ENCODE measurements around the gene RASSF3. TPM values are rescaled to one million over a fixed set of nuclear protein-coding genes. Genes with fewer than 3 reads are reported as not detected.
A peak's percentile ranks its signal among the peaks of the same experiment; 100 is the strongest.

The RASSF3 gene
- total and polyA plus RNA-seq, 7 donors = 34.7 to 348 (median 143) TPM

GRCh38 chr12:64671681-64672080 is 61.4 kb downstream of the RASSF3 start:
- no peaks in the 10 kb centered on the region for H3K36me3 ChIP-seq
- TF ChIP-seq CTCF (IDR thresholded peaks at IDR 0.05) (peak in 1 of 4 experiments; percentile 16), POLR2A (IDR thresholded peaks at IDR 0.05) (no peak)
- H3K27ac ChIP-seq = peak overlapping the region; percentile 79 to 92 (median 80)
- DNase-seq = no peak
- peaks cover 0 to 97% (median 94%) of the 10 kb centered on the region in 4 donors for H3K4me1 ChIP-seq
- no peaks in the 10 kb centered on the region for H3K27me3 ChIP-seq
- intact Hi-C loops (cut with DNase I) = no loop called here
- H3K9me3 ChIP-seq = no peaks in the 10 kb centered on the region
- WGBS, 2 donors = 37 to 58% methylated on average over 4 of the region's 4 CpGs
- no peak overlapping the region for H3K4me3 ChIP-seq

GRCh38 chr12:64672925-64673409 is 62.7 kb downstream of the RASSF3 start:
- H3K36me3 ChIP-seq = no peaks in the 10 kb centered on the region
- intact Hi-C loops (cut with DNase I) = no loop called here
- TF ChIP-seq POLR2AphosphoS5 (IDR thresholded peaks at IDR 0.05) (peak in 1 of 4 donors; percentile 21), EP300 (IDR thresholded peaks at IDR 0.05) (no peak)
- WGBS, 2 donors = 4 to 16% methylated on average over 8 of the region's 8 CpGs
- H3K27ac ChIP-seq = peak overlapping the region; percentile 79 to 92 (median 80)
- H3K27me3 ChIP-seq = no peaks in the 10 kb centered on the region
- no peak overlapping the region for H3K4me3 ChIP-seq
- DNase-seq = peak; percentile 73
- H3K9me3 ChIP-seq = no peaks in the 10 kb centered on the region
- H3K4me1 ChIP-seq = peaks cover 0 to 97% (median 92%) of the 10 kb centered on the region in 4 donors

- Histone ChIP-seq H3K27ac (peak overlapping the region; percentile 79 to 92 (median 80)), H3K4me3 (no peak overlapping the region), H3K36me3 (no peaks in the 10 kb centered on the region), H3K27me3 (no peaks in the 10 kb centered on the region), H3K4me1 (peaks cover 0 to 99% (median 92%) of the 10 kb centered on the region in 4 donors), H3K9me3 (no peaks in the 10 kb centered on the region)
- no peak for DNase-seq
- WGBS, 2 donors = 83 to 84% methylated on average over 9 of the region's 9 CpGs
- intact Hi-C loops (cut with DNase I) = no loop called here
- TF ChIP-seq POLR2A (IDR thresholded peaks at IDR 0.05) = no peak
- TF ChIP-seq EP300 (IDR thresholded peaks at IDR 0.05) = peak; percentile 6 to 63 (median 58)
- TF ChIP-seq POLR2AphosphoS5 (IDR thresholded peaks at IDR 0.05) = peak; percentile 23 to 56 (median 54)
- no peak for TF ChIP-seq CTCF (IDR thresholded peaks at IDR 0.05)
Measured at GRCh38 chr12:64673490-64674169, 63.3 kb downstream of the RASSF3 start.

- Histone ChIP-seq H3K27me3 (no peaks in the 10 kb centered on the region), H3K4me1 (peaks cover 0 to 100% (median 93%) of the 10 kb centered on the region in 4 donors), H3K4me3 (no peak overlapping the region), H3K36me3 (no peaks in the 10 kb centered on the region), H3K27ac (peak overlapping the region; percentile 79 to 92 (median 80)), H3K9me3 (no peaks in the 10 kb centered on the region)
- intact Hi-C loops (cut with DNase I) = no loop called here
- TF ChIP-seq CTCF (IDR thresholded peaks at IDR 0.05) (no peak), POLR2A (IDR thresholded peaks at IDR 0.05) (no peak), EP300 (IDR thresholded peaks at IDR 0.05) (no peak), POLR2AphosphoS5 (IDR thresholded peaks at IDR 0.05) (no peak)
- no peak for DNase-seq
- 69 to 88% methylated on average over 10 of the region's 10 CpGs for WGBS, 2 donors
Measured at GRCh38 chr12:64674367-64674922, 64.2 kb downstream of the RASSF3 start.

GRCh38 chr12:64675795-64676194 is 65.5 kb downstream of the RASSF3 start:
- H3K9me3 ChIP-seq = no peaks in the 10 kb centered on the region
- WGBS, 2 donors = 13 to 47% methylated on average over 3 of the region's 3 CpGs
- H3K27ac ChIP-seq = peak overlapping the region; percentile 79 to 92 (median 80)
- intact Hi-C loops (cut with DNase I) = no loop called here
- H3K4me3 ChIP-seq = no peak overlapping the region
- H3K27me3 ChIP-seq = no peaks in the 10 kb centered on the region
- TF ChIP-seq POLR2A (IDR thresholded peaks at IDR 0.05) (no peak), POLR2AphosphoS5 (IDR thresholded peaks at IDR 0.05) (peak in 3 of 4 donors; percentile 34 to 61 (median 60)), EP300 (IDR thresholded peaks at IDR 0.05) (peak in 2 of 4 donors; percentile 16 to 33), CTCF (IDR thresholded peaks at IDR 0.05) (no peak)
- H3K4me1 ChIP-seq = peaks cover 0 to 100% (median 92%) of the 10 kb centered on the region in 4 donors
- peak; percentile 83 for DNase-seq
- no peaks in the 10 kb centered on the region for H3K36me3 ChIP-seq

All from sigmoid colon (tissue), 7 donors.